Osteoblast (primary cell): ENCODE data around the gene CTTN. TPM values are rescaled to one million over a fixed set of nuclear protein-coding genes. Genes with fewer than 3 reads are reported as not detected.
A peak's percentile ranks its signal among the peaks of the same experiment; 100 is the strongest.
"Not testable (repeated sequence)": the region's sequence is repeated elsewhere in the genome, so short reads cannot be mapped to it uniquely, and the experiment has no call there.

ENCODE experiments used
- DNase-seq: peaks from one replicate; pipeline ENCODE4 v3.0.0; 2011; ENCODE audit warnings: low spot score, mixed read lengths; ENCODE audit not compliant: insufficient read length; ENCODE audit errors: missing footprints
- H2AFZ ChIP-seq: 2 replicates; pipeline ENCODE4 v1.6.0; 2011; ENCODE audit warnings: mild to moderate bottlenecking, low read length
- H3K27ac ChIP-seq: 2 replicates; pipeline ENCODE4 v1.5.1; 2011; ENCODE audit warnings: mild to moderate bottlenecking, low read depth, low read length, moderate library complexity
- H3K27me3 ChIP-seq: 2 replicates; pipeline ENCODE4 v1.6.0; 2012; ENCODE audit warnings: mild to moderate bottlenecking, control low read depth, inconsistent platforms, low read length, moderate library complexity; ENCODE audit not compliant: insufficient read depth
- H3K36me3 ChIP-seq: 2 replicates; pipeline ENCODE4 v1.5.1; 2011; ENCODE audit warnings: mild to moderate bottlenecking, low read length, control low read depth, moderate library complexity; ENCODE audit not compliant: insufficient read depth
- H3K4me1 ChIP-seq: 2 replicates; pipeline ENCODE4 v1.5.1; 2011; ENCODE audit warnings: mild to moderate bottlenecking, low read length, control low read depth, moderate library complexity; ENCODE audit not compliant: insufficient read depth
- H3K4me2 ChIP-seq: 2 replicates; pipeline ENCODE4 v1.6.0; 2011; ENCODE audit warnings: mild to moderate bottlenecking, low read length; ENCODE audit not compliant: insufficient read depth
- H3K4me3 ChIP-seq: fragments of 200-600 bp; sonication (generic); 3 replicates; pipeline ENCODE4 v1.5.1; 2012; ENCODE audit warnings: mild to moderate bottlenecking, low read length, inconsistent platforms; ENCODE audit not compliant: insufficient read depth
- H3K79me2 ChIP-seq: 2 replicates; pipeline ENCODE4 v1.6.0; 2012; ENCODE audit warnings: mild to moderate bottlenecking, low read length, control low read depth, inconsistent platforms; ENCODE audit not compliant: insufficient read depth
- H3K9me3 ChIP-seq: 2 replicates; pipeline ENCODE4 v1.5.1; 2011; ENCODE audit warnings: low read depth, low read length, control low read depth
- H4K20me1 ChIP-seq: 2 replicates; pipeline ENCODE4 v1.6.0; 2012; ENCODE audit warnings: mild to moderate bottlenecking, low read length, control low read depth; ENCODE audit not compliant: insufficient read depth
- CTCF ChIP-seq: IDR thresholded peaks from 2 replicates; pipeline ENCODE4 v1.5.1; 2011; ENCODE audit warnings: mild to moderate bottlenecking, low read depth, low read length, moderate library complexity; ENCODE audit errors: extremely low read depth
- total RNA-seq: library from RNA; depleted of rRNA; stranded (reverse); fragments of >200 nt; gene quantifications from 2 replicates; pipeline ENCODE4 v1.2.3, GENCODE V29; 2012

Gene CTTN
- total RNA-seq, 1 donor = 429 TPM

- Histone ChIP-seq H2AFZ (no peak overlapping the region), H3K4me3 (no peak overlapping the region), H4K20me1 (no peaks in the 10 kb centered on the region), H3K27ac (no peak overlapping the region), H3K4me1 (no peaks in the 10 kb centered on the region), H3K4me2 (no peak overlapping the region), H3K79me2 (no peaks in the 10 kb centered on the region), H3K9me3 (peaks cover 3% of the 10 kb centered on the region), H3K27me3 (no peaks in the 10 kb centered on the region), H3K36me3 (no peaks in the 10 kb centered on the region)
- TF ChIP-seq CTCF = no peak
- DNase-seq = no peak
Measured at GRCh38 chr11:70445605-70446004, 47.3 kb downstream of the CTTN start.

- Histone ChIP-seq H3K27me3 (no peaks in the 10 kb centered on the region), H3K4me1 (no peaks in the 10 kb centered on the region), H3K4me3 (no peak overlapping the region), H3K27ac (no peak overlapping the region), H3K4me2 (no peak overlapping the region), H4K20me1 (no peaks in the 10 kb centered on the region), H3K79me2 (no peaks in the 10 kb centered on the region), H2AFZ (no peak overlapping the region), H3K9me3 (peaks cover 3% of the 10 kb centered on the region), H3K36me3 (no peaks in the 10 kb centered on the region)
- peak; percentile 41 for TF ChIP-seq CTCF
- DNase-seq = no peak
Measured at GRCh38 chr11:70448983-70449567, 50.7 kb downstream of the CTTN start.

GRCh38 chr11:70454197-70454767 is 56.0 kb downstream of the CTTN start:
- no peak overlapping the region for H2AFZ ChIP-seq
- H3K36me3 ChIP-seq = no peaks in the 10 kb centered on the region
- H3K4me2 ChIP-seq = no peak overlapping the region
- H3K4me1 ChIP-seq = peaks cover 3% of the 10 kb centered on the region
- peaks cover 3% of the 10 kb centered on the region for H3K9me3 ChIP-seq
- H3K79me2 ChIP-seq = no peaks in the 10 kb centered on the region
- TF ChIP-seq CTCF = no peak
- H3K27ac ChIP-seq = no peak overlapping the region
- no peak overlapping the region for H3K4me3 ChIP-seq
- no peaks in the 10 kb centered on the region for H4K20me1 ChIP-seq
- H3K27me3 ChIP-seq = peaks cover 3% of the 10 kb centered on the region
- peak; percentile 73 for DNase-seq

GRCh38 chr11:70454811-70455210 is 56.5 kb downstream of the CTTN start:
- H3K27ac ChIP-seq, H3K4me1 ChIP-seq, H2AFZ ChIP-seq, H4K20me1 ChIP-seq, H3K4me3 ChIP-seq, H3K79me2 ChIP-seq, H3K27me3 ChIP-seq, H3K36me3 ChIP-seq, H3K4me2 ChIP-seq, DNase-seq, H3K9me3 ChIP-seq: not testable (repeated sequence)
